Effector memory CD4-positive, alpha-beta T cell (primary cell): ENCODE data around the gene CMBL.
"Not testable (repeated sequence)": the region's sequence is repeated elsewhere in the genome, so short reads cannot be mapped to it uniquely, and the experiment has no call there.

ENCODE experiments used
- DNase-seq, 3 donors: peaks; one replicate each; pipeline ENCODE4 v3.0.0-alpha.2; 2020
- H3K27ac ChIP-seq: 2 replicates; pipeline ENCODE4 v1.7.0; 2013; ENCODE audit warnings: mild to moderate bottlenecking, low read length, moderate library complexity; ENCODE audit not compliant: insufficient read depth, poor library complexity, severe bottlenecking
- H3K27me3 ChIP-seq: replicated peaks from 2 replicates; pipeline ENCODE4 v1.7.0; 2013; ENCODE audit warnings: mild to moderate bottlenecking, low read length; ENCODE audit not compliant: insufficient read depth, control insufficient read depth, poor library complexity, severe bottlenecking
- H3K36me3 ChIP-seq: 2 replicates; pipeline ENCODE4 v1.7.0; 2013; ENCODE audit warnings: mild to moderate bottlenecking, low read length, moderate library complexity; ENCODE audit not compliant: control insufficient read depth, insufficient read depth
- H3K4me1 ChIP-seq: 2 replicates; pipeline ENCODE4 v1.7.0; 2013; ENCODE audit warnings: low read length, mild to moderate bottlenecking; ENCODE audit not compliant: control insufficient read depth, insufficient read depth, poor library complexity, severe bottlenecking
- H3K4me3 ChIP-seq: 2 replicates; pipeline ENCODE4 v1.7.0; 2013; ENCODE audit warnings: low read length, low read depth, mild to moderate bottlenecking; ENCODE audit not compliant: insufficient read depth, poor library complexity, severe bottlenecking
- H3K9me3 ChIP-seq: 2 replicates; pipeline ENCODE4 v1.7.0; 2013; ENCODE audit warnings: mild to moderate bottlenecking, low read length, moderate library complexity; ENCODE audit not compliant: control insufficient read depth

Gene CMBL

GRCh38 chr5:10344461-10345106, 36.9 kb upstream of the CMBL start:
- not testable (repeated sequence) for H3K36me3 ChIP-seq, H3K4me3 ChIP-seq, H3K27ac ChIP-seq, DNase-seq, H3K9me3 ChIP-seq, H3K4me1 ChIP-seq, H3K27me3 ChIP-seq

DNA sequence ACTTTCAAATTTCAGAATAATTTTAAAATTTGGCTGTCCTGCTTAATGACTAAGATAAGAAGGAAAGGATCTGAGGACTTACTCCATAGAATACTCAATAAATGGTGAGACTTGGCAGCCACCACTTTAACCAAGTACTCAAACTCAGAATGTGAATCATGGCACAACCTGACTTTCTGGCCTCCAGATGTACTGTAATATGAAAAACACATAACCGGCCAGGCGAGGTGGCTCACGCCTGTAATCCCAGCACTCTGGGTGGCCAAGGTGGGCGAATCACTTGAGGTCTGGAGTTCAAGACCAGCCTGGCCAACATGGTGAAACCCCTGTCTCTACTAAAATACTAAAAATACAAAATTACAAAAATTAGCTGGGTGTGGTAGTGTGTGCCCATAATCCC, 35.8 kb upstream of the CMBL start:
- no peak for DNase-seq
- no peaks in the 10 kb centered on the region for H3K36me3 ChIP-seq
- H3K4me3 ChIP-seq = no peak overlapping the region
- no peak overlapping the region for H3K27ac ChIP-seq
- no peaks in the 10 kb centered on the region for H3K4me1 ChIP-seq
- H3K9me3 ChIP-seq = no peaks in the 10 kb centered on the region
- H3K27me3 ChIP-seq = no peaks in the 10 kb centered on the region

DNA sequence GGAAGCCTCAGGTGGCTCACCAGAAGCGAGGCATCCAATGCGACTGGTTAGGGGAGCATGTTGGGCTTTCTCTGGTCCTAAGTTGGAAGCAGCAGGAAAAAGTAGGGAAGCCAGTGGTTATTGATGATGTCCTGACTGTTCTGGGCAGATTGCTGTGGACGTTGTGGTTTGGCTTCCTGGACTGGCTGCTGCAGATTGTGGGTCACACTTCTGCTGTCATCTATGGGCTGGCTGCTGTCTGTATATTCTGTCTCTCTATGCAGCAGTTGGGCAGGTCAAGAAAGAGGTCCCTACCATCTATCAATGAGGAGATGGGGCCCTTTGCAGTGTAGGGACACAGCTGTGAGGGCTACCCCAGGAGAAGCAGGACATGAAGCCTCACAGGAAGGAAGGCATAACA, 32.3 kb upstream of the CMBL start:
- Histone ChIP-seq H3K36me3 (no peaks in the 10 kb centered on the region), H3K9me3 (no peaks in the 10 kb centered on the region), H3K4me3 (no peak overlapping the region), H3K27ac (no peak overlapping the region), H3K4me1 (no peaks in the 10 kb centered on the region), H3K27me3 (no peaks in the 10 kb centered on the region)
- DNase-seq = no peak

DNA sequence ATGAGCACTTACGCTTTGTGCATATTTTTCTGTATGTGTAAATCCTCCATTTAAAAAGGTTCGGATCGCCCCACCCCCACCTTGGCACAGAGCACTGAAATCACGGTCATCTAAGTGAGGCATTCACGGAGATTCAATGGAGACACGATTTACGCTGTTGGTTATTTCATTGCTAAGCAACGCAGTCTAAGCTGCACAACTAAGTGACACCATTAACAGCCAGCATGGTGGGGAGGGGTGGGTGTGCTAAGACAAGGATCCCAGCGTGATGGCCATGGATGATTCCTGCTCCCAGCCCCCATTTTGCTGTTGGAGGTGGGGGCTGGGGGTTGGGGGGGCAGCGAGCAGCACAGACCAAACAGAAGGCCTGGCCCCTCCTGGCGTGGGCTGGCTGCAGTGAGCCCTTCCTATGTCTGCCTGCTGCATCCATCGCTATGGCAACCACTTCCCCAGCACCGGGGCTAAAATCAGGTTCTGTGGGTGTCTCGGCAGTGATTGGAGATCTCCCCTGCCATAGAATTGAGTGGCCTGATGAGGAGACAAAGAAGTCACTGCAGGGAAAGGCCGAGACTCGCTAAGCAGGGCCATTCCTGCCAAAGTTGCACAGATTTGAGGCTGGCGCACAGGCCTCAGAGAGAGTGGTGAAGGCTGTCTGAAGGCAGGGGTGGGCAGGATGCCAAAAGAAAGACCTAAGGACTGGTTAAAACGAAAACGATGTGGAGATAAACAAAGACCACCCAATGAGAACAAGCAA, 31.5 kb upstream of the CMBL start:
- Histone ChIP-seq H3K27me3 (peaks cover 2% of the 10 kb centered on the region), H3K27ac (no peak overlapping the region)
- no peak for DNase-seq

DNA sequence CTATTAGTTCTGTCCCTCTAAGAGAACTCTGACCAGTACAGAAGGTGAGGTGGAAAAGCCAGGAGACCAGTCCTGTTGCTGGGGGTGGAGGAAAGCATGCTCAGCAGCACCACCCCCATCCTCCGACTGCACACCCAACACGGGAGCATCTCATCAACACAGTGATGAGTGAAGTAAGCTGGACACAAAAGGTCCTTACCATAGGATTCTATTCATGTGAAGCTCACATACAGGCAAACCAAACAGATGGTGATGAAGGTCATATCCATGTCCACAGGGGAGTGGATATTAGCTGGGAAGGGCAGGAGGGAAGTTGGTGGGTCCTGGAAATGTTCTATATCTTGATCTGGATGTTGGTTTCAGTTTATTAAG, 31.0 kb upstream of the CMBL start:
- Histone ChIP-seq H3K4me1 (peaks cover under 1% of the 10 kb centered on the region), H3K9me3 (no peaks in the 10 kb centered on the region), H3K27ac (no peak overlapping the region), H3K27me3 (peaks cover 7% of the 10 kb centered on the region), H3K36me3 (no peaks in the 10 kb centered on the region), H3K4me3 (no peak overlapping the region)
- DNase-seq = no peak

More for the DNA sequence above, 31.5 kb upstream of the CMBL start:
- Histone ChIP-seq H3K9me3 (no peaks in the 10 kb centered on the region), H3K4me1 (no peaks in the 10 kb centered on the region), H3K36me3 (no peaks in the 10 kb centered on the region), H3K4me3 (no peak overlapping the region)

- H3K9me3 ChIP-seq = no peaks in the 10 kb centered on the region
- peaks cover 8% of the 10 kb centered on the region for H3K4me1 ChIP-seq
- no peak for DNase-seq
- H3K27me3 ChIP-seq = peaks cover 14% of the 10 kb centered on the region
- no peaks in the 10 kb centered on the region for H3K36me3 ChIP-seq
- no peak overlapping the region for H3K27ac ChIP-seq
- H3K4me3 ChIP-seq = no peak overlapping the region
These were observed 30.3 kb upstream of the CMBL start for GRCh38 chr5:10337986-10338385.

DNA sequence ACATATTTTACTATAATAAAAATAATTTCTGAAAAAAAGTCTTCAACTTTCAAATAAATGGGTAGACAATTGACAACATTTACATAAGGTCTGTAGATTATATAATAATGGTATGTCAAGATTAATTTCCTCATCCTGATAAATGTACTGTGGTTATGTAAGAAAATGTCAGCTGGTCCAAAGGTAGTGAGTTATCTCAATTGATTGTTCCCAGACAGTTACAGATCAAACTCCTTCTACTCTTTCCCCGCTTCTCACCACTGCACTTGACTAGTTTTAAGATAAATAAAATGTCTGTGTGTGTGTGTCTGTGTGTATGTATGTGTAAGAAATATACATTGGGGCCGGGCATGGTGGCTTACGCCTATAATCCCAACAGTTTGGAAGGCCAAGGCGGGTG, 29.4 kb upstream of the CMBL start:
- H3K4me1 ChIP-seq = peaks cover 9% of the 10 kb centered on the region
- H3K36me3 ChIP-seq = no peaks in the 10 kb centered on the region
- no peaks in the 10 kb centered on the region for H3K9me3 ChIP-seq
- no peak overlapping the region for H3K4me3 ChIP-seq
- peaks cover 21% of the 10 kb centered on the region for H3K27me3 ChIP-seq
- no peak overlapping the region for H3K27ac ChIP-seq
- no peak for DNase-seq

DNA sequence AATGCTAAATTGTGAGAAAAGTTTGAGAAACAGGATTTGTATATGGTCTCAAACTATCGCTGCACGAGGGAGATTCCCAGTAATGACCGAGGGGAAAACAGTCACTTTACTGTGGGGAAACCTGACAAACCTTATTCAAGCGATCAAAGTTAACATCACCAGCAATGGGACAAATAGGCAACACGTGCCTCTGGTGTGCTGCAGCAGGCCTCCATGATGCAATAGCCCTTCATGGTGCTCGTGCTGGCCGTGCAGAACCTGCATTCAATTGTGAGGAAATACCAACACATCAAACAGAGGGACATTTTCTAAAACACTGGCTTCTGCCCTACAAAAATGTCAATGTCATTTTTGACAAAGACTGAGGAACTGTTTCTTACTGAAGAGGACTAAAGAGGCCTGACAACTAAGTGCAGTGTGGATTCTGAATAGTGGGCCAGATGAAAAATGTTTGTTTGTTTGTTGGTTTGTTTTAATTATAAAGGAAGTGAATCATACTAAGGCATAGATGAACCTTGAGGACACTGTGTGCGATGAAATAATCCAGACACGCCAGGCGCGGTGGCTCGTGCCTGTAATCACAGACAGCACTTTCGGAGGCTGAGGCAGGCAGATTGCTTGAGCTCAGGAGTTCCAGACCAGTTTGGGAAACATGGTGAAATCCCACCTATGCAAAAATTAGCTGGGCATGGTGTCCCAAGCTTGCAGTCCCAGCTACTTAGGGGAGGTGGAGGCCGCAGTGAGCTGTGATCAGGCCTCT, 28.2 kb upstream of the CMBL start:
- Histone ChIP-seq H3K27ac (no peak overlapping the region), H3K36me3 (no peaks in the 10 kb centered on the region), H3K27me3 (peaks cover 21% of the 10 kb centered on the region), H3K9me3 (no peaks in the 10 kb centered on the region), H3K4me3 (no peak overlapping the region), H3K4me1 (peaks cover 9% of the 10 kb centered on the region)
- DNase-seq = no peak

- no peaks in the 10 kb centered on the region for H3K9me3 ChIP-seq
- no peak overlapping the region for H3K27ac ChIP-seq
- no peaks in the 10 kb centered on the region for H3K36me3 ChIP-seq
- H3K4me3 ChIP-seq = no peak overlapping the region
- DNase-seq = no peak
- H3K27me3 ChIP-seq = peaks cover 21% of the 10 kb centered on the region
- peaks cover 9% of the 10 kb centered on the region for H3K4me1 ChIP-seq
These were observed 27.1 kb upstream of the CMBL start for GRCh38 chr5:10334831-10335230.
